Subcutaneous adipose tissue (tissue), 4 donors: ENCODE data around the gene KDSR. TPM values are rescaled to one million over a fixed set of nuclear protein-coding genes. Genes with fewer than 3 reads are reported as not detected.

ENCODE experiments used
- CTCF ChIP-seq: fragments of 450-650 bp; IDR thresholded peaks from one replicate; pipeline ENCODE4 v1.5.1; 2016; ENCODE audit warnings: low read depth, mild to moderate bottlenecking, control low read depth, antibody characterized with exemption, moderate library complexity
- total RNA-seq, 4 donors: library from RNA; depleted of rRNA; stranded (reverse); fragments of >200 nt; gene quantifications; one replicate each; pipeline ENCODE4 v1.1.0, GENCODE V29; 2016

The KDSR gene
- total RNA-seq, 4 donors from 2014 or later = 56.2 to 63.7 (median 59.9) TPM

GRCh38 chr18:63378919-63379638 is 12.1 kb upstream of the KDSR start:
- TF ChIP-seq CTCF = no peak

DNA sequence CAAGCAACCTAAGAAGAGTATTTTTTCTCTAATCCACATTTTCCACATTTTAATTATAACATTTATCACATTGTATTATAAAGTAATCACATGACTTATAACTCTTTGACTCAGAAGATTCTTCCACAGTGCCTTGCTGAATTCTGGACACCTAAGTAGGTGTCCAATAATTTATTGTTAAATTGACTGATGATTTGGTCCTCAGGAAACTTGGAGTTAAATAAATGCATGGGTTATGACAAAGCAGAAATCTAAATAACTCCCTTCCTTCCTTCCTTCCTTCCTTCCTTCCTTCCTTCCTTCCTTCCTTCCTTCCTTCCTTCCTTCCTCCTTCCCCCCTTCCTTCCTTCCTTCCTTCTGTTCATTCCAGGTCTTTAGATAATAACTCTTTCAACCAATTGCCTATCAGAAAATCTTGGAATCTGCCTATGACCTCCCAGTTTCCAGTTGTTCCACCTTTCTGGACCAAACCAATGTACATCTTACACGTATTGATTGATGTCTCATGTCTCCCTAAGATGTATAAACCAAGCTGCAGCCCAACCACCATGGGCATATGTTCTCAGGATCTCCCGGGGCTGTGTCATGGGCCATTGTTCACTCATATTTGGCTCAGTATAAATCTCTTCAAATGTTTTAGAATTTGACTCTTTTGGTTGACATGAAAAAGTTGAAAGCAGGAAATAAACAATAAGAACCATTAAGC is 10.4 kb upstream of the KDSR start:
- no peak for TF ChIP-seq CTCF

DNA sequence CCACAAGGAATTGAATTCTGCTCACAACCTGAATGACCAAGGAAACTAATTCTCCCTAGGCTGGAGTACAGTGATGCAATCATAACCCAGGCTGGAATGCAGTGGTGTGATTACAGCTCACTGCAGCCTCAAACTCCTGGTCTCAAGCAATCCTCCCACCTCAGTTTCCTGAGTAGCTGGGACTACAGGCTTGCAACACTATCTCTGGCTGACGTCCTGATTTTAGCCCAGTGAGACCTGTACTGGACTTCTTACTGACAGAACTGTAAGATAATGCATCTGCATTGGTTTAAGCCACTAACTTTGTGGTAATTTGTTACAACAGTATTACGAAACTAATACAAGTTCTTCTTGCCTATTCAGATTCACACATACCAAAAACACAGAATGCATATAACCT is 9.5 kb upstream of the KDSR start:
- no peak for TF ChIP-seq CTCF

GRCh38 chr18:63374540-63374939 is 7.5 kb upstream of the KDSR start:
- no peak for TF ChIP-seq CTCF

GRCh38 chr18:63373161-63373560 is 6.2 kb upstream of the KDSR start:
- no peak for TF ChIP-seq CTCF

DNA sequence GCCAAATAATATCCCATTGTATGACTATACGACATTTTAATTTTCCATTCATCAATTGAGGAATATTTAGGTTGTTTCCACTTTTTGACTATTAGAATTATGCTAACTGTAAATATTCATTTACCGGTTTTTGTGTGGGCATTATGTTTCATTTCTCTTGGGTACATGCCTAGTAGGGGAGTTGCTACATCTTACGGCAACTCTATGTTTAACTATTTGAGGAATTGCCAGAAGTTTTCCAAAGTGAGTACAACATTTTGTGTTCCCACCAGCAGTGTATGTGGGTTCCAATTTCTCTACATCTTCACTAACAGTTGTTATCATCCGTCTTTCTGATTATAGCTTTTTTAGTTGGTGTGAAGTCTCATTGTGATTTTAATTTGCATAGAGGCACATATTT is 1.6 kb upstream of the KDSR start:
- no peak for TF ChIP-seq CTCF

DNA sequence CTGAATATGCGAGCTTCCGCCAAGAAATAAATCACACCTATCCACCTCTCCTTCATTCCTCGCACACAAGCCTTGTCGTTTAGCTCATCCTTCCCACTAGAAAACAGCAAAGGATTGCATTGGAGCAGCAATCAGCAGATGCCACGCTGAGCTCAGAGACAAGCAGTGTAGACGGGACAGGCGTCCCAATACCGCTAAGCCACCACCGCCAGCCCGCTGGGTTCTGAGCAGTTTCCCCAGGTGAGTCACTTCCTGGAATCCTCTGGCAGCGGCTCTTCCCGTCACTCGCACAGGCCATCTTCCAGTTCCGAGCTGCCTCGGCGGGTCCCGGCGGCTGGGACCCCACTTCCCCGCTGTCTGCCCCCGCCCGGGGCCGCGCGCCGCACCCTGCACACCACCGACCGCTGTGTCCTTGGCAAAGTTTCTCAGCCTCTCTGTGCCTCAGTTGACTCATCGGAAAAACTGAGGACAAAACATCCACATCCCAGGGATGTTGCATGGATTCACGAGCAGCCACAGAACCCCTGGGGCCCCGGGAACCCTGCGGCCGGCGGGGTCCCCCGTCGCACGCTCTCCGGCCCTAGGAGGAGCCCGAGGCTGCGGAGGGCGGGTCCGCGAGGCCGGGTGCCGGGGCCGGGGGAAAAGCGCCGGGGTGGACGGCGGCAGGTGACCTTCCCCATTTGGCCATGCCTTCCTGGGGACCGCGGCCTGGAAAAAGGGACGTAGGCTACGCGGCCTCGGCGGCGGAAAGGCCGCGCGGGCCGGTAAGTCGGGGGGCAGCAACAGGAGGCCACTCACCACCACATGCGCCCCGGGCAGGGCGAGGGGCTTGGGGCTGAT is 573 bp downstream of the KDSR start:
- TF ChIP-seq CTCF = no peak
